ENCODE measurements around the gene CFAP77. TPM values are rescaled to one million over a fixed set of nuclear protein-coding genes. Genes with fewer than 3 reads are reported as not detected.

Gene CFAP77
- total and polyA plus RNA-seq, 9 of the 15 experiments (the other 6 are each of a cell fraction or from before 2014, with no cell fraction given), result not detected

GRCh38 chr9:132546148-132547051, 136.4 kb downstream of the CFAP77 start (continued):
- TF ChIP-seq ZBTB7A (IDR thresholded peaks at IDR 0.05; ENCODE audit: borderline replicate concordance, control insufficient read depth, low read depth, low read length) (peak; percentile 93), MTA1 (IDR thresholded peaks at IDR 0.05; ENCODE audit: borderline replicate concordance) (no peak), MYBL2 (IDR thresholded peaks at IDR 0.05; ENCODE audit: low read depth) (no peak), MYBL2 (CRISPR knock-in tag; IDR thresholded peaks at IDR 0.05; ENCODE audit: borderline replicate concordance) (no peak), ZNF589 (CRISPR knock-in tag; IDR thresholded peaks at IDR 0.05; ENCODE audit: low read depth) (no peak), NFIX (CRISPR knock-in tag; IDR thresholded peaks at IDR 0.05; ENCODE audit: low read depth) (no peak), ZNF212 (CRISPR knock-in tag; IDR thresholded peaks at IDR 0.05) (no peak), PBX2 (CRISPR knock-in tag; IDR thresholded peaks at IDR 0.05; ENCODE audit: low read depth) (no peak), PBX2 (tag; conservative IDR thresholded peaks at IDR 0.05; ENCODE audit: low read depth) (peak; percentile 74), PKNOX1 (IDR thresholded peaks at IDR 0.05) (peak; percentile 66), TFAP4 (CRISPR knock-in tag; IDR thresholded peaks at IDR 0.05; ENCODE audit: borderline replicate concordance) (no peak), SFPQ (IDR thresholded peaks at IDR 0.05; ENCODE audit: low read depth, low read length) (no peak), CTCF (IDR thresholded peaks at IDR 0.05 in 2 of 3, conservative IDR thresholded peaks at IDR 0.05 in 1 of 3; ENCODE audit: insufficient read depth in 2 of 3, low read depth in 1 of 3, low read length in 3 of 3) (peak; percentile 24 to 53 (median 47); a peak in 5 of 6 replicates)

All from K562 (cell line).